H1 (cell line): ENCODE measurements around the gene WNT2. TPM values are rescaled to one million over a fixed set of nuclear protein-coding genes. Genes with fewer than 3 reads are reported as not detected.

Experiments used
- CTCF ChIA-PET: fragments of 300-600 bp; sonication (Branson Sonifier 250); formaldehyde crosslinking; loops from one replicate; lab custom pipeline; 2021; ENCODE audit not compliant: partially characterized antibody; lab: Charles Lee
- POLR2A ChIA-PET: fragments of 300-600 bp; sonication (Branson Sonifier 250); formaldehyde crosslinking; loops from one replicate; lab custom pipeline; 2021; ENCODE audit warnings: inconsistent platforms; ENCODE audit not compliant: partially characterized antibody; lab: Charles Lee
- DNase-seq, 2 experiments: peaks; one replicate each; pipeline versions ENCODE4 v3.0.0 to v3.0.0-alpha.2; 2010 to 2022; ENCODE audit warnings: low spot score in 2 of 2, low read depth in 1 of 2, mixed read lengths in 1 of 2
- FAIRE-seq: peaks from 2 replicates; lab custom pipeline; 2011; peaks lifted over from hg19 to GRCh38; lab: Jason Lieb, UNC
- H2AFZ ChIP-seq: 2 replicates; pipeline ENCODE4 v1.8.1; 2012; ENCODE audit warnings: low read length, inconsistent platforms
- H2AK5ac ChIP-seq: 2 replicates; pipeline ENCODE4 v1.6.1; 2013; ENCODE audit warnings: low read depth, low read length
- H2BK120ac ChIP-seq: replicated peaks from 2 replicates; pipeline ENCODE3; 2013; ENCODE audit warnings: low read depth, low read length, inconsistent platforms
- H2BK12ac ChIP-seq: 2 replicates; pipeline ENCODE4 v1.6.1; 2013; ENCODE audit warnings: low read depth, low read length
- H2BK15ac ChIP-seq: 2 replicates; pipeline ENCODE4 v1.6.1; 2013; ENCODE audit warnings: low read length
- H2BK20ac ChIP-seq: 2 replicates; pipeline ENCODE4 v1.6.1; 2013; ENCODE audit warnings: low read length
- H2BK5ac ChIP-seq: 2 replicates; pipeline ENCODE4 v1.6.1; 2013; ENCODE audit warnings: low read depth, low read length
- H3K14ac ChIP-seq: 2 replicates; pipeline ENCODE4 v1.6.1; 2013; ENCODE audit warnings: inconsistent platforms; ENCODE audit not compliant: insufficient read length
- H3K18ac ChIP-seq: 2 replicates; pipeline ENCODE4 v1.6.1; 2013; ENCODE audit warnings: low read length; ENCODE audit errors: extremely low read depth
- H3K23ac ChIP-seq: 2 replicates; pipeline ENCODE4 v1.6.1; 2013; ENCODE audit warnings: inconsistent platforms; ENCODE audit not compliant: insufficient read length
- H3K23me2 ChIP-seq: 2 replicates; pipeline ENCODE4 v1.6.1; 2013; ENCODE audit warnings: low read depth, low read length
- H3K27ac ChIP-seq: 2 replicates; pipeline ENCODE4 v1.6.1; 2011; ENCODE audit warnings: low read depth, low read length, inconsistent platforms
- H3K27me3 ChIP-seq, 4 experiments: replicated peaks in 1 of 4; 1 replicate in 1 of 4; 2 replicates in 3 of 4; pipeline versions ENCODE4 v1.6.1 to v1.8.1; 2011 to 2013; ENCODE audit warnings: low read length in 3 of 4, mild to moderate bottlenecking in 3 of 4, inconsistent platforms in 2 of 4, mixed read lengths in 2 of 4, moderate library complexity in 1 of 4; ENCODE audit not compliant: control insufficient read depth in 3 of 4, insufficient read depth in 3 of 4; ENCODE audit errors: extremely low read depth in 1 of 4
- H3K36me3 ChIP-seq, 4 experiments: 2 replicates each; pipeline versions ENCODE4 v1.6.1 to v1.8.1; 2011 to 2013; ENCODE audit warnings: mild to moderate bottlenecking in 4 of 4, low read length in 3 of 4, moderate library complexity in 2 of 4, control low read depth in 1 of 4, inconsistent platforms in 1 of 4; ENCODE audit not compliant: insufficient read depth in 4 of 4, control insufficient read depth in 2 of 4
- H3K4ac ChIP-seq: replicated peaks from 2 replicates; pipeline ENCODE3; 2013; ENCODE audit warnings: low read length, low read depth, mixed read lengths, inconsistent platforms; ENCODE audit not compliant: insufficient read length
- H3K4me1 ChIP-seq, 4 experiments: replicated peaks in 1 of 4; 1 replicate in 1 of 4; 2 replicates in 3 of 4; pipeline versions ENCODE4 v1.6.1 to v1.8.1; 2011 to 2013; ENCODE audit warnings: low read length in 3 of 4, inconsistent platforms in 2 of 4, mixed read lengths in 1 of 4; ENCODE audit not compliant: insufficient read depth in 4 of 4, control insufficient read depth in 3 of 4
- H3K4me2 ChIP-seq, 2 experiments: 2 replicates each; pipeline versions ENCODE4 v1.6.1 to v1.8.1; 2011 to 2013; ENCODE audit warnings: low read depth in 2 of 2, low read length in 2 of 2, control low read depth in 1 of 2, inconsistent platforms in 1 of 2, mild to moderate bottlenecking in 1 of 2; ENCODE audit not compliant: insufficient read depth in 1 of 2
- H3K4me3 ChIP-seq, 4 experiments: fragments of 200-600, 300-600 bp in 1 of 4; sonication (generic), shearing (Covaris generic), sonication (Bioruptor Twin) in 1 of 4; 2 replicates each; pipeline versions ENCODE4 v1.5.1 to v1.8.1; 2011 to 2016; ENCODE audit warnings: low read length in 4 of 4, low read depth in 3 of 4, control low read depth in 2 of 4, inconsistent platforms in 2 of 4, mild to moderate bottlenecking in 2 of 4, mixed read lengths in 1 of 4, moderate library complexity in 1 of 4; ENCODE audit not compliant: insufficient read depth in 2 of 4; ENCODE audit errors: extremely low read depth in 1 of 4
- H3K56ac ChIP-seq: replicated peaks from 2 replicates; pipeline ENCODE3; 2013; ENCODE audit warnings: low read depth, mild to moderate bottlenecking, mixed read lengths, low read length, inconsistent platforms; ENCODE audit not compliant: insufficient read length
- H3K79me1 ChIP-seq: 2 replicates; pipeline ENCODE4 v1.6.1; 2013; ENCODE audit warnings: low read depth, low read length, control low read depth
- H3K79me2 ChIP-seq, 2 experiments: 2 replicates each; pipeline versions ENCODE4 v1.6.1 to v1.8.1; 2012 to 2013; ENCODE audit warnings: low read length in 2 of 2, mild to moderate bottlenecking in 2 of 2, inconsistent platforms in 1 of 2; ENCODE audit not compliant: insufficient read depth in 2 of 2, control insufficient read depth in 1 of 2
- H3K9ac ChIP-seq, 4 experiments: replicated peaks in 1 of 4; 1 replicate in 1 of 4; 2 replicates in 3 of 4; pipeline versions ENCODE4 v1.6.1 to v1.8.1; 2011 to 2013; ENCODE audit warnings: low read depth in 3 of 4, low read length in 3 of 4, control low read depth in 2 of 4, mild to moderate bottlenecking in 2 of 4, moderate library complexity in 2 of 4, inconsistent platforms in 1 of 4; ENCODE audit errors: extremely low read depth in 1 of 4
- H3K9me3 ChIP-seq, 2 experiments: 2 replicates each; pipeline versions ENCODE4 v1.6.1 to v1.8.1; 2012 to 2013; ENCODE audit warnings: mild to moderate bottlenecking in 2 of 2, moderate library complexity in 2 of 2, control low read depth in 1 of 2, inconsistent platforms in 1 of 2, low read depth in 1 of 2, low read length in 1 of 2, mixed read lengths in 1 of 2; ENCODE audit not compliant: insufficient read depth in 2 of 2
- H4K20me1 ChIP-seq, 2 experiments: replicated peaks in 1 of 2; 2 replicates each; pipeline versions ENCODE3 to v1.8.1; 2011 to 2013; ENCODE audit warnings: inconsistent platforms in 2 of 2, low read length in 2 of 2, mild to moderate bottlenecking in 1 of 2; ENCODE audit not compliant: insufficient read depth in 2 of 2, control insufficient read depth in 1 of 2
- H4K5ac ChIP-seq: 2 replicates; pipeline ENCODE4 v1.6.1; 2013; ENCODE audit warnings: low read length, low read depth, mixed read lengths, inconsistent platforms; ENCODE audit not compliant: insufficient read length
- H4K8ac ChIP-seq: 2 replicates; pipeline ENCODE4 v1.8.0; 2013; ENCODE audit warnings: mild to moderate bottlenecking, moderate library complexity, low read length, inconsistent platforms; ENCODE audit not compliant: insufficient read depth; ENCODE audit errors: extremely low read depth
- H4K91ac ChIP-seq: replicated peaks from 2 replicates; pipeline ENCODE3; 2013; ENCODE audit warnings: low read length, mixed read lengths, inconsistent platforms; ENCODE audit not compliant: insufficient read length
- BACH1 ChIP-seq: IDR thresholded peaks from 2 replicates; pipeline ENCODE4 v1.6.1; 2012; ENCODE audit warnings: low read length, improper control_type of control experiment
- CHD1 ChIP-seq: IDR thresholded peaks from 2 replicates; pipeline ENCODE4 v1.6.1; 2012; ENCODE audit warnings: low read depth, low read length, improper control_type of control experiment
- GABPA ChIP-seq: IDR thresholded peaks from 2 replicates; pipeline ENCODE4 v1.6.1; 2011; ENCODE audit warnings: mild to moderate bottlenecking, low read length, moderate library complexity, borderline replicate concordance; ENCODE audit not compliant: insufficient read depth
- MAFK ChIP-seq: IDR thresholded peaks from 2 replicates; pipeline ENCODE4 v1.6.1; 2012; ENCODE audit warnings: low read depth, mild to moderate bottlenecking, improper control_type of control experiment, low read length
- PHF8 ChIP-seq: fragments of 200-600 bp; sonication (generic); conservative IDR thresholded peaks from 2 replicates; pipeline ENCODE4 v1.7.1; 2012; ENCODE audit warnings: low read depth, mild to moderate bottlenecking, inconsistent platforms, low read length, moderate library complexity
- POU5F1 ChIP-seq: IDR thresholded peaks from 2 replicates; pipeline ENCODE4 v1.6.1; 2011; ENCODE audit warnings: low read depth, mild to moderate bottlenecking, low read length, moderate library complexity
- SIX5 ChIP-seq: IDR thresholded peaks from 2 replicates; pipeline ENCODE4 v1.6.1; 2011; ENCODE audit warnings: mild to moderate bottlenecking, low read depth, low read length
- WGBS, 2 experiments: shearing (Covaris generic) in 1 of 2; methylation state at CpG; one replicate each; pipeline versions ENCODE4 v1.1.6 to v1.1.7; 2013 to 2015; ENCODE audit warnings: low lambda C conversion rate in 2 of 2, mixed read lengths in 2 of 2, inconsistent platforms in 1 of 2, low coverage in 1 of 2, missing lambda C conversion rate in 1 of 2; ENCODE audit not compliant: insufficient replicate concordance in 2 of 2, insufficient coverage in 1 of 2, insufficient read length in 1 of 2; ENCODE audit errors: extremely low coverage in 1 of 2, missing lambda C conversion rate in 1 of 2; 5-methylcytosine and 5-hydroxymethylcytosine counted together
- polyA plus RNA-seq, 7 experiments: library from polyadenylated mRNA; depleted of rRNA in 3 of 7; stranded (reverse) in 5 of 7; unstranded in 2 of 7; fragments of >200 nt in 5 of 7; fragments of 200-250 nt in 2 of 7; gene quantifications; 1 replicate in 5 of 7; 2 replicates in 1 of 7; 4 replicates in 1 of 7; pipeline versions ENCODE4 v1.2.1 to v1.2.3, GENCODE V29; 2011 to 2013; ENCODE audit warnings: missing spikeins in 2 of 7, mixed read lengths in 2 of 7
- total RNA-seq: library from RNA; stranded (reverse); fragmentation: NEBNext Ultra II Directional; extraction: Animal tissue kit (Norgen Biotek cat#: 25700); gene quantifications from 2 replicates; pipeline ENCODE4 v1.2.1, GENCODE V29; 2021
- TF ChIP-seq, protein P1 (sequence below): IDR thresholded peaks from 2 replicates; pipeline ENCODE4 v1.6.1; 2012; ENCODE audit warnings: inconsistent platforms
- TF ChIP-seq, protein P2 (sequence below): IDR thresholded peaks from 2 replicates; pipeline ENCODE4 v1.6.1; 2011; ENCODE audit warnings: low read length, improper control_type of control experiment

Gene WNT2
- total and polyA plus RNA-seq, 2 of the 8 experiments (the other 6 are each of a cell fraction or from before 2014, with no cell fraction given) = not detected

GRCh38 chr7:117312593-117313580 is 10.0 kb downstream of the WNT2 start:
- Histone ChIP-seq H3K23ac (no peak overlapping the region), H3K79me1 (no peaks in the 10 kb centered on the region), H2BK20ac (no peak overlapping the region), H3K18ac (no peak overlapping the region), H3K36me3 (no peaks in the 10 kb centered on the region), H3K4me2 (no peak overlapping the region), H3K4me3 (no peak overlapping the region), H3K14ac (no peak overlapping the region), H2BK12ac (no peak overlapping the region), H3K27me3 (peaks cover 0 to 2% (median 0%) of the 10 kb centered on the region in 4 experiments; a peak in 1 of 7 replicates), H4K5ac (no peak overlapping the region), H3K4ac (no peak overlapping the region), H2AK5ac (no peak overlapping the region), H2AFZ (no peak overlapping the region), H2BK15ac (no peak overlapping the region), H3K9ac (no peak overlapping the region), H3K56ac (no peak overlapping the region), H3K79me2 (no peaks in the 10 kb centered on the region), H3K27ac (no peak overlapping the region), H3K23me2 (no peaks in the 10 kb centered on the region), H3K9me3 (no peaks in the 10 kb centered on the region), H2BK120ac (no peak overlapping the region), H4K20me1 (no peaks in the 10 kb centered on the region), H3K4me1 (peaks cover 0 to 2% (median 0%) of the 10 kb centered on the region in 4 experiments; a peak in 1 of 7 replicates), H4K8ac (no peak overlapping the region), H2BK5ac (no peak overlapping the region), H4K91ac (no peak overlapping the region)
- CTCF ChIA-PET = interaction anchor here (0.7 to 2.2 kb wide), 5 partner anchors 10 to 187 kb away, joined by 3 to 14 read pairs (median 4); partner anchors contain the start of gene WNT2
- FAIRE-seq = no peak
- no peak for DNase-seq
- POLR2A ChIA-PET = no interaction called here
- 90% methylated on average over 5 of the region's 5 CpGs; no CpG with 5 or more reads in 1 of the 2 experiments for WGBS, 2 experiments
- TF ChIP-seq, protein P1, sequence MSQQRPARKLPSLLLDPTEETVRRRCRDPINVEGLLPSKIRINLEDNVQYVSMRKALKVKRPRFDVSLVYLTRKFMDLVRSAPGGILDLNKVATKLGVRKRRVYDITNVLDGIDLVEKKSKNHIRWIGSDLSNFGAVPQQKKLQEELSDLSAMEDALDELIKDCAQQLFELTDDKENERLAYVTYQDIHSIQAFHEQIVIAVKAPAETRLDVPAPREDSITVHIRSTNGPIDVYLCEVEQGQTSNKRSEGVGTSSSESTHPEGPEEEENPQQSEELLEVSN = no peak
- TF ChIP-seq BACH1 (no peak), POU5F1 (no peak), CHD1 (no peak), PHF8 (no peak), MAFK (no peak), GABPA (no peak), SIX5 (no peak)
- TF ChIP-seq, protein P2, sequence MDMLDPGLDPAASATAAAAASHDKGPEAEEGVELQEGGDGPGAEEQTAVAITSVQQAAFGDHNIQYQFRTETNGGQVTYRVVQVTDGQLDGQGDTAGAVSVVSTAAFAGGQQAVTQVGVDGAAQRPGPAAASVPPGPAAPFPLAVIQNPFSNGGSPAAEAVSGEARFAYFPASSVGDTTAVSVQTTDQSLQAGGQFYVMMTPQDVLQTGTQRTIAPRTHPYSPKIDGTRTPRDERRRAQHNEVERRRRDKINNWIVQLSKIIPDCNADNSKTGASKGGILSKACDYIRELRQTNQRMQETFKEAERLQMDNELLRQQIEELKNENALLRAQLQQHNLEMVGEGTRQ = no peak
